ENCODE data around the gene DEAF1. TPM values are rescaled to one million over a fixed set of nuclear protein-coding genes. Genes with fewer than 3 reads are reported as not detected.

The DEAF1 gene
- polyA plus RNA-seq, 1 donor (not counting 4 experiments of a cell fraction or from before 2014, with no cell fraction given) = 8.1 TPM

- Histone ChIP-seq H4K20me1 (ENCODE audit: control insufficient read depth, extremely low read depth, insufficient read depth, low read length) (peaks cover 3% of the 10 kb centered on the region), H3K27ac (ENCODE audit: control insufficient read depth, insufficient read depth, low read length) (no peak overlapping the region), H3K4me3 (ENCODE audit: control insufficient read depth in 2 of 3, extremely low read depth in 1 of 3, insufficient read depth in 2 of 3, low read depth in 1 of 3, low read length in 3 of 3) (no peak overlapping the region), H3K9ac (ENCODE audit: control insufficient read depth, extremely low read depth, insufficient read depth, low read length) (no peak overlapping the region), H3K4me2 (ENCODE audit: control insufficient read depth, extremely low read depth, insufficient read depth, low read depth, low read length) (no peak overlapping the region), H3K9me3 (ENCODE audit: control insufficient read depth, low read depth, low read length) (no peaks in the 10 kb centered on the region), H3K4me1 (ENCODE audit: control insufficient read depth, extremely low read depth, insufficient read depth, low read length) (no peaks in the 10 kb centered on the region), H3K9me1 (ENCODE audit: control insufficient read depth, extremely low read depth, insufficient read depth, low read length) (no peaks in the 10 kb centered on the region), H3K27me3 (ENCODE audit: control insufficient read depth, extremely low read depth, insufficient read depth, low read length) (no peaks in the 10 kb centered on the region), H3K79me2 (ENCODE audit: control insufficient read depth, insufficient read depth, low read length) (peaks cover 2% of the 10 kb centered on the region), H3K36me3 (ENCODE audit: control insufficient read depth in 2 of 2, extremely low read depth in 1 of 2, insufficient read depth in 2 of 2, low read length in 2 of 2) (peaks cover 6 to 11% of the 10 kb centered on the region in 2 experiments), H2AFZ (ENCODE audit: control insufficient read depth, low read length) (no peak overlapping the region)
- dilution Hi-C loops (cut with MboI; ENCODE audit: extremely low pct_ligation_motif_present, low sequenced_read_pairs) = no loop called here
- DNase-seq (ENCODE audit: low read depth, low spot score) (no peak), FAIRE-seq (no peak)
- TF ChIP-seq CTCF (optimal IDR thresholded peaks at IDR 0.05 in 1 of 3, IDR thresholded peaks at IDR 0.05 in 1 of 3, conservative IDR thresholded peaks at IDR 0.05 in 1 of 3; ENCODE audit: extremely low read depth in 1 of 3, insufficient read depth in 2 of 3, low read length in 3 of 3) = no peak
- TF ChIP-seq EZH2 (IDR thresholded peaks at IDR 0.05; ENCODE audit: low read length) = no peak
Observed at GRCh38 chr11:665704-666281, 29.2 kb downstream of the DEAF1 start.

DNA sequence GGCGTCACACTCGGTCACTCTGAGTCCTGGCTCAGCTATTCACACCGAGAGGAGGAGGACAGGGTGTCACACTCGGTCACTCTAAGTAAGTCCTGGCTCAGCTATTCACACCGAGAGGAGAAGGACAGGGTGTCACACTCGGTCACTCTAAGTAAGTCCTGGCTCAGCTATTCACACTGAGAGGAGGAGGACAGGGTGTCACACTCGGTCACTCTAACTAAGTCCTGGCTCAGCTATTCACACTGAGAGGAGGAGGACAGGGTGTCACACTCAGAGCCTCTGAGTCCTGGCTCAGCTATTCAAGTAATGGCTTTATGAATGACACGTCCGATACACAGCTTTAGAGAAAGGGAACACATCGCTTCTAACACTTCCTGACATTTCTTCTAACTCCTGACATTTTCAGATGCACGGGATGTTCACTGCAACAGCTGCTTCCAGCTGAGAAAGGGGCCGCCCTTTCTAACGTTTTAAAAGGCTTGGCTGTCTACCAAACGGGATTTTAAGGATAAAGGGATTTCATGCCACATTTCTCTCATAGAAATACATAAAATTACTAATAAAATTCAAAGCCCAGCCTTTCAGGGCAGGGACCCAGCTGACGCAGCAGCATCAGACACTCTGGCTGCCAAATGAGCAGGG, 29.8 kb downstream of the DEAF1 start:
- H3K27me3 ChIP-seq (ENCODE audit: control insufficient read depth, extremely low read depth, insufficient read depth, low read length) = no peaks in the 10 kb centered on the region
- H3K36me3 ChIP-seq (ENCODE audit: control insufficient read depth in 2 of 2, extremely low read depth in 1 of 2, insufficient read depth in 2 of 2, low read length in 2 of 2) = peaks cover 6 to 11% of the 10 kb centered on the region in 2 experiments
- no peaks in the 10 kb centered on the region for H3K4me1 ChIP-seq (ENCODE audit: control insufficient read depth, extremely low read depth, insufficient read depth, low read length)
- DNase-seq (ENCODE audit: low read depth, low spot score) = no peak
- no peak overlapping the region for H2AFZ ChIP-seq (ENCODE audit: control insufficient read depth, low read length)
- H3K27ac ChIP-seq (ENCODE audit: control insufficient read depth, insufficient read depth, low read length) = no peak overlapping the region
- H4K20me1 ChIP-seq (ENCODE audit: control insufficient read depth, extremely low read depth, insufficient read depth, low read length) = peaks cover 3% of the 10 kb centered on the region
- H3K4me2 ChIP-seq (ENCODE audit: control insufficient read depth, extremely low read depth, insufficient read depth, low read depth, low read length) = no peak overlapping the region
- TF ChIP-seq CTCF (optimal IDR thresholded peaks at IDR 0.05 in 1 of 3, IDR thresholded peaks at IDR 0.05 in 1 of 3, conservative IDR thresholded peaks at IDR 0.05 in 1 of 3; ENCODE audit: extremely low read depth in 1 of 3, insufficient read depth in 2 of 3, low read length in 3 of 3) = no peak
- TF ChIP-seq EZH2 (IDR thresholded peaks at IDR 0.05; ENCODE audit: low read length) = no peak
- H3K9me3 ChIP-seq (ENCODE audit: control insufficient read depth, low read depth, low read length) = no peaks in the 10 kb centered on the region
- no peak for FAIRE-seq
- no peaks in the 10 kb centered on the region for H3K9me1 ChIP-seq (ENCODE audit: control insufficient read depth, extremely low read depth, insufficient read depth, low read length)
- dilution Hi-C loops (cut with MboI; ENCODE audit: extremely low pct_ligation_motif_present, low sequenced_read_pairs) = no loop called here
- peaks cover 2% of the 10 kb centered on the region for H3K79me2 ChIP-seq (ENCODE audit: control insufficient read depth, insufficient read depth, low read length)
- no peak overlapping the region for H3K9ac ChIP-seq (ENCODE audit: control insufficient read depth, extremely low read depth, insufficient read depth, low read length)
- no peak overlapping the region for H3K4me3 ChIP-seq (ENCODE audit: control insufficient read depth in 2 of 3, extremely low read depth in 1 of 3, insufficient read depth in 2 of 3, low read depth in 1 of 3, low read length in 3 of 3)

Measured in keratinocyte (primary cell).